NB4 (cell line): ENCODE results near the gene ADORA2B.

Experiments
- CTCF ChIP-seq: IDR thresholded peaks from one replicate; pipeline ENCODE4 v1.5.1; 2012; ENCODE audit warnings: low read depth, low read length
- MAX ChIP-seq: IDR thresholded peaks from 2 replicates; pipeline ENCODE4 v1.6.1; 2011; ENCODE audit warnings: low read depth, low read length

GRCh38 chr17:15947271-15947670 lies 2.3 kb downstream of the ADORA2B start:
- TF ChIP-seq CTCF (no peak), MAX (no peak)
